ENCODE measurements around the gene FANCE.

GRCh38 chr6:35441642-35442041 is 10.5 kb upstream of the FANCE start:
- no peak for TF ChIP-seq POLR2A (IDR thresholded peaks at IDR 0.05)
- TF ChIP-seq CTCF (IDR thresholded peaks at IDR 0.05) = no peak
